HepG2 (cell line): ENCODE measurements around the gene CARMIL1. TPM values are rescaled to one million over a fixed set of nuclear protein-coding genes. Genes with fewer than 3 reads are reported as not detected.
A peak's percentile ranks its signal among the peaks of the same experiment; 100 is the strongest.

Experiments used
- FOXJ3 ChIP-seq: sonication (generic); formaldehyde crosslinking; IDR thresholded peaks from 2 replicates; pipeline ENCODE4 v1.4.0; 2020; ENCODE audit warnings: missing genetic modification reagents, mild to moderate bottlenecking, borderline replicate concordance
- MXI1 ChIP-seq: IDR thresholded peaks from 3 replicates; pipeline ENCODE4 v1.6.1; 2012; ENCODE audit warnings: low read depth, low read length, inconsistent platforms, borderline replicate concordance
- REST ChIP-seq, 2 experiments: IDR thresholded peaks; 2 replicates each; pipeline ENCODE4 v1.6.1; 2011 to 2012; ENCODE audit warnings: low read length in 2 of 2, borderline replicate concordance in 1 of 2, low read depth in 1 of 2, mild to moderate bottlenecking in 1 of 2, moderate library complexity in 1 of 2
- SMYD3 ChIP-seq: sonication (generic); formaldehyde crosslinking; IDR thresholded peaks from 2 replicates; pipeline ENCODE4 v1.8.1; 2023; ENCODE audit warnings: mild to moderate bottlenecking, missing genetic modification reagents
- TP53 ChIP-seq: sonication (generic); formaldehyde crosslinking; conservative IDR thresholded peaks from 2 replicates; pipeline ENCODE4 v1.4.0; 2020; ENCODE audit warnings: missing genetic modification reagents
- ZNF253 ChIP-seq: sonication (generic); formaldehyde crosslinking; IDR thresholded peaks from 2 replicates; pipeline ENCODE4 v1.8.0; 2022; ENCODE audit warnings: mild to moderate bottlenecking, missing genetic modification reagents, borderline replicate concordance
- ZNF430 ChIP-seq: sonication (generic); formaldehyde crosslinking; IDR thresholded peaks from 2 replicates; pipeline ENCODE4 v1.9.0; 2021; ENCODE audit warnings: mild to moderate bottlenecking, missing genetic modification reagents
- ZNF432 ChIP-seq: sonication (generic); formaldehyde crosslinking; IDR thresholded peaks from 2 replicates; pipeline ENCODE4 v1.5.0; 2020; ENCODE audit warnings: missing genetic modification reagents, mild to moderate bottlenecking, borderline replicate concordance
- ZNF441 ChIP-seq: sonication (generic); formaldehyde crosslinking; IDR thresholded peaks from 2 replicates; pipeline ENCODE4 v1.7.0; 2021; ENCODE audit warnings: missing genetic modification reagents, borderline replicate concordance
- ZNF496 ChIP-seq: sonication (generic); formaldehyde crosslinking; IDR thresholded peaks from 2 replicates; pipeline ENCODE4 v1.8.1; 2023; ENCODE audit warnings: mild to moderate bottlenecking, moderate library complexity, missing genetic modification reagents; ENCODE audit not compliant: insufficient replicate concordance
- ZNF550 ChIP-seq: sonication (generic); formaldehyde crosslinking; IDR thresholded peaks from 2 replicates; pipeline ENCODE4 v1.4.0; 2020; ENCODE audit warnings: mild to moderate bottlenecking, missing genetic modification reagents, borderline replicate concordance
- ZNF761 ChIP-seq: sonication (generic); formaldehyde crosslinking; conservative IDR thresholded peaks from 2 replicates; pipeline ENCODE4 v1.4.0; 2020; ENCODE audit warnings: mild to moderate bottlenecking, missing genetic modification reagents
- ZNF782 ChIP-seq: sonication (generic); formaldehyde crosslinking; IDR thresholded peaks from 2 replicates; pipeline ENCODE4 v1.4.0; 2020; ENCODE audit warnings: missing genetic modification reagents, mild to moderate bottlenecking, borderline replicate concordance
- ZSCAN21 ChIP-seq: sonication (generic); formaldehyde crosslinking; IDR thresholded peaks from 2 replicates; pipeline ENCODE4 v1.8.0; 2022; ENCODE audit warnings: mild to moderate bottlenecking, missing genetic modification reagents, moderate library complexity, borderline replicate concordance
- ZSCAN29 ChIP-seq: sonication (generic); formaldehyde crosslinking; conservative IDR thresholded peaks from 2 replicates; pipeline ENCODE4 v1.4.0; 2020; ENCODE audit warnings: mild to moderate bottlenecking, missing genetic modification reagents
- polyA plus RNA-seq, 8 experiments: library from polyadenylated mRNA; depleted of rRNA in 3 of 8; stranded (reverse) in 7 of 8; unstranded in 1 of 8; fragments of >200 nt; fragmentation: Illumina TruSeq in 4 of 8; extraction: Trizol in 4 of 8; gene quantifications; 2 replicates each; pipeline versions ENCODE4 v1.2.1 to v1.2.3, GENCODE V29; 2011 to 2016; ENCODE audit warnings: low read depth in 4 of 8, missing spikeins in 1 of 8, mixed read lengths in 1 of 8; ENCODE audit not compliant: insufficient read depth in 1 of 8
- total RNA-seq, 5 experiments: library from RNA; depleted of rRNA; stranded (reverse); fragments of >200 nt; fragmentation: Illumina TruSeq; extraction: Trizol; gene quantifications; 2 replicates each; pipeline ENCODE4 v1.2.3, GENCODE V29; 2016; ENCODE audit warnings: low read depth in 1 of 5
- TF ChIP-seq, protein P1 (sequence below): IDR thresholded peaks from 2 replicates; pipeline ENCODE4 v1.6.1; 2016; ENCODE audit warnings: low read depth, missing genetic modification reagents, missing compliant biosample characterization
- TF ChIP-seq, protein P2 (sequence below): sonication (generic); formaldehyde crosslinking; IDR thresholded peaks from 2 replicates; pipeline ENCODE4 v1.5.0; 2020; ENCODE audit warnings: missing genetic modification reagents

CARMIL1 gene
- total and polyA plus RNA-seq, 2 of the 13 experiments (the other 11 are each of a cell fraction or from before 2014, with no cell fraction given), result 1.8 to 2.6 TPM

- TF ChIP-seq, protein P1, sequence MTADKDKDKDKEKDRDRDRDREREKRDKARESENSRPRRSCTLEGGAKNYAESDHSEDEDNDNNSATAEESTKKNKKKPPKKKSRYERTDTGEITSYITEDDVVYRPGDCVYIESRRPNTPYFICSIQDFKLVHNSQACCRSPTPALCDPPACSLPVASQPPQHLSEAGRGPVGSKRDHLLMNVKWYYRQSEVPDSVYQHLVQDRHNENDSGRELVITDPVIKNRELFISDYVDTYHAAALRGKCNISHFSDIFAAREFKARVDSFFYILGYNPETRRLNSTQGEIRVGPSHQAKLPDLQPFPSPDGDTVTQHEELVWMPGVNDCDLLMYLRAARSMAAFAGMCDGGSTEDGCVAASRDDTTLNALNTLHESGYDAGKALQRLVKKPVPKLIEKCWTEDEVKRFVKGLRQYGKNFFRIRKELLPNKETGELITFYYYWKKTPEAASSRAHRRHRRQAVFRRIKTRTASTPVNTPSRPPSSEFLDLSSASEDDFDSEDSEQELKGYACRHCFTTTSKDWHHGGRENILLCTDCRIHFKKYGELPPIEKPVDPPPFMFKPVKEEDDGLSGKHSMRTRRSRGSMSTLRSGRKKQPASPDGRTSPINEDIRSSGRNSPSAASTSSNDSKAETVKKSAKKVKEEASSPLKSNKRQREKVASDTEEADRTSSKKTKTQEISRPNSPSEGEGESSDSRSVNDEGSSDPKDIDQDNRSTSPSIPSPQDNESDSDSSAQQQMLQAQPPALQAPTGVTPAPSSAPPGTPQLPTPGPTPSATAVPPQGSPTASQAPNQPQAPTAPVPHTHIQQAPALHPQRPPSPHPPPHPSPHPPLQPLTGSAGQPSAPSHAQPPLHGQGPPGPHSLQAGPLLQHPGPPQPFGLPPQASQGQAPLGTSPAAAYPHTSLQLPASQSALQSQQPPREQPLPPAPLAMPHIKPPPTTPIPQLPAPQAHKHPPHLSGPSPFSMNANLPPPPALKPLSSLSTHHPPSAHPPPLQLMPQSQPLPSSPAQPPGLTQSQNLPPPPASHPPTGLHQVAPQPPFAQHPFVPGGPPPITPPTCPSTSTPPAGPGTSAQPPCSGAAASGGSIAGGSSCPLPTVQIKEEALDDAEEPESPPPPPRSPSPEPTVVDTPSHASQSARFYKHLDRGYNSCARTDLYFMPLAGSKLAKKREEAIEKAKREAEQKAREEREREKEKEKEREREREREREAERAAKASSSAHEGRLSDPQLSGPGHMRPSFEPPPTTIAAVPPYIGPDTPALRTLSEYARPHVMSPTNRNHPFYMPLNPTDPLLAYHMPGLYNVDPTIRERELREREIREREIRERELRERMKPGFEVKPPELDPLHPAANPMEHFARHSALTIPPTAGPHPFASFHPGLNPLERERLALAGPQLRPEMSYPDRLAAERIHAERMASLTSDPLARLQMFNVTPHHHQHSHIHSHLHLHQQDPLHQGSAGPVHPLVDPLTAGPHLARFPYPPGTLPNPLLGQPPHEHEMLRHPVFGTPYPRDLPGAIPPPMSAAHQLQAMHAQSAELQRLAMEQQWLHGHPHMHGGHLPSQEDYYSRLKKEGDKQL (CRISPR knock-in tag), result peak; percentile 63; the same call in 1 of the 2 replicates
- TF ChIP-seq ZNF550 (CRISPR knock-in tag), result no peak
- no peak for TF ChIP-seq ZNF253 (CRISPR knock-in tag)
- 0 out of 2 replicates have a peak, but pooled peaks have one; percentile 52 for TF ChIP-seq ZNF761 (CRISPR knock-in tag)
- peak; percentile 91 for TF ChIP-seq ZSCAN29 (CRISPR knock-in tag)
- peak; percentile 93; the same call in 1 of the 2 replicates for TF ChIP-seq FOXJ3 (CRISPR knock-in tag)
- TF ChIP-seq ZNF432 (CRISPR knock-in tag), result no peak
- TF ChIP-seq SMYD3, result no peak
- no peak for TF ChIP-seq ZNF782 (CRISPR knock-in tag)
- no peak for TF ChIP-seq ZNF441 (CRISPR knock-in tag)
- TF ChIP-seq, protein P2, sequence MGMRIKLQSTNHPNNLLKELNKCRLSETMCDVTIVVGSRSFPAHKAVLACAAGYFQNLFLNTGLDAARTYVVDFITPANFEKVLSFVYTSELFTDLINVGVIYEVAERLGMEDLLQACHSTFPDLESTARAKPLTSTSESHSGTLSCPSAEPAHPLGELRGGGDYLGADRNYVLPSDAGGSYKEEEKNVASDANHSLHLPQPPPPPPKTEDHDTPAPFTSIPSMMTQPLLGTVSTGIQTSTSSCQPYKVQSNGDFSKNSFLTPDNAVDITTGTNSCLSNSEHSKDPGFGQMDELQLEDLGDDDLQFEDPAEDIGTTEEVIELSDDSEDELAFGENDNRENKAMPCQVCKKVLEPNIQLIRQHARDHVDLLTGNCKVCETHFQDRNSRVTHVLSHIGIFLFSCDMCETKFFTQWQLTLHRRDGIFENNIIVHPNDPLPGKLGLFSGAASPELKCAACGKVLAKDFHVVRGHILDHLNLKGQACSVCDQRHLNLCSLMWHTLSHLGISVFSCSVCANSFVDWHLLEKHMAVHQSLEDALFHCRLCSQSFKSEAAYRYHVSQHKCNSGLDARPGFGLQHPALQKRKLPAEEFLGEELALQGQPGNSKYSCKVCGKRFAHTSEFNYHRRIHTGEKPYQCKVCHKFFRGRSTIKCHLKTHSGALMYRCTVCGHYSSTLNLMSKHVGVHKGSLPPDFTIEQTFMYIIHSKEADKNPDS, result no peak
- TF ChIP-seq ZNF496, result no peak
- TF ChIP-seq REST (IDR thresholded peaks at IDR 0.05; ENCODE audit: borderline replicate concordance in 1 of 2, low read depth in 1 of 2, low read length in 2 of 2), result peak in 1 of 2 experiments; percentile 51; a peak in 2 of 4 replicates
- no peak for TF ChIP-seq TP53 (CRISPR knock-in tag)
- 0 out of 2 replicates have a peak, but pooled peaks have one; percentile 30 for TF ChIP-seq ZNF430 (CRISPR knock-in tag)
- no peak for TF ChIP-seq MXI1
- TF ChIP-seq ZSCAN21 (CRISPR knock-in tag), result no peak
These were observed 362.9 kb downstream of the CARMIL1 start (continued) for GRCh38 chr6:25641940-25642666.
